ENCODE data around the gene DCC. TPM values are rescaled to one million over a fixed set of nuclear protein-coding genes. Genes with fewer than 3 reads are reported as not detected.

The DCC gene
- total RNA-seq, 1 experiment from 2014 or later = not detected

- Histone ChIP-seq H3K9me2 (replicated peaks; ENCODE audit: insufficient read depth, low read length) (no peaks in the 10 kb centered on the region), H3K4me3 (ENCODE audit: low read length) (no peak overlapping the region), H3K4me1 (ENCODE audit: low read length) (no peaks in the 10 kb centered on the region), H3K27me3 (ENCODE audit: low read length) (no peaks in the 10 kb centered on the region), H3K9ac (ENCODE audit: low read length) (no peak overlapping the region), H3K9me3 (ENCODE audit: low read length) (peaks cover 14% of the 10 kb centered on the region; the same call in 1 of the 2 replicates), H3K79me2 (ENCODE audit: low read length) (no peaks in the 10 kb centered on the region), H4K20me1 (ENCODE audit: insufficient read depth, low read depth, low read length) (no peaks in the 10 kb centered on the region), H3K4me2 (ENCODE audit: low read depth, low read length, poor library complexity, severe bottlenecking) (no peak overlapping the region), H3K36me3 (ENCODE audit: insufficient read depth, low read length) (no peaks in the 10 kb centered on the region), H2AFZ (ENCODE audit: low read length) (no peak overlapping the region), H3K27ac (ENCODE audit: low read length) (no peak overlapping the region)
- DNase-seq = no peak
These were observed 156.4 kb downstream of the DCC start for GRCh38 chr18:52496426-52496825.

- Histone ChIP-seq H3K9me2 (replicated peaks; ENCODE audit: insufficient read depth, low read length) (0 out of 2 replicates have a peak, but pooled peaks cover 3% of the 10 kb centered on the region), H4K20me1 (ENCODE audit: insufficient read depth, low read depth, low read length) (no peaks in the 10 kb centered on the region), H3K27me3 (ENCODE audit: low read length) (no peaks in the 10 kb centered on the region), H3K79me2 (ENCODE audit: low read length) (no peaks in the 10 kb centered on the region), H3K36me3 (ENCODE audit: insufficient read depth, low read length) (no peaks in the 10 kb centered on the region), H3K4me3 (ENCODE audit: low read length) (no peak overlapping the region), H3K4me2 (ENCODE audit: low read depth, low read length, poor library complexity, severe bottlenecking) (no peak overlapping the region), H3K27ac (ENCODE audit: low read length) (no peak overlapping the region), H3K9ac (ENCODE audit: low read length) (no peak overlapping the region), H2AFZ (ENCODE audit: low read length) (no peak overlapping the region), H3K9me3 (ENCODE audit: low read length) (no peaks in the 10 kb centered on the region), H3K4me1 (ENCODE audit: low read length) (no peaks in the 10 kb centered on the region)
- no peak for DNase-seq
These were observed 159.0 kb downstream of the DCC start for GRCh38 chr18:52499016-52499415.

- no peak for DNase-seq
- H3K36me3 ChIP-seq (ENCODE audit: insufficient read depth, low read length) = no peaks in the 10 kb centered on the region
- H3K9ac ChIP-seq (ENCODE audit: low read length) = no peak overlapping the region
- no peak overlapping the region for H2AFZ ChIP-seq (ENCODE audit: low read length)
- no peak overlapping the region for H3K4me2 ChIP-seq (ENCODE audit: low read depth, low read length, poor library complexity, severe bottlenecking)
- no peaks in the 10 kb centered on the region for H3K4me1 ChIP-seq (ENCODE audit: low read length)
- H3K4me3 ChIP-seq (ENCODE audit: low read length) = no peak overlapping the region
- 0 out of 2 replicates have a peak, but pooled peaks cover 3% of the 10 kb centered on the region for H3K9me2 ChIP-seq (replicated peaks; ENCODE audit: insufficient read depth, low read length)
- H3K27me3 ChIP-seq (ENCODE audit: low read length) = no peaks in the 10 kb centered on the region
- H3K79me2 ChIP-seq (ENCODE audit: low read length) = no peaks in the 10 kb centered on the region
- H3K27ac ChIP-seq (ENCODE audit: low read length) = no peak overlapping the region
- no peaks in the 10 kb centered on the region for H4K20me1 ChIP-seq (ENCODE audit: insufficient read depth, low read depth, low read length)
- H3K9me3 ChIP-seq (ENCODE audit: low read length) = no peaks in the 10 kb centered on the region
These were observed 159.6 kb downstream of the DCC start for GRCh38 chr18:52499644-52500043.

GRCh38 chr18:52504589-52504988, 164.6 kb downstream of the DCC start:
- Histone ChIP-seq H3K4me3 (ENCODE audit: low read length) (no peak overlapping the region), H3K9ac (ENCODE audit: low read length) (no peak overlapping the region), H3K4me2 (ENCODE audit: low read depth, low read length, poor library complexity, severe bottlenecking) (no peak overlapping the region), H2AFZ (ENCODE audit: low read length) (no peak overlapping the region), H3K36me3 (ENCODE audit: insufficient read depth, low read length) (no peaks in the 10 kb centered on the region), H3K27ac (ENCODE audit: low read length) (no peak overlapping the region), H3K9me2 (replicated peaks; ENCODE audit: insufficient read depth, low read length) (peaks cover 3% of the 10 kb centered on the region; the same call in 1 of the 2 replicates), H3K27me3 (ENCODE audit: low read length) (no peaks in the 10 kb centered on the region), H3K9me3 (ENCODE audit: low read length) (peaks cover 2% of the 10 kb centered on the region; the same call in 1 of the 2 replicates), H3K79me2 (ENCODE audit: low read length) (no peaks in the 10 kb centered on the region), H4K20me1 (ENCODE audit: insufficient read depth, low read depth, low read length) (no peaks in the 10 kb centered on the region), H3K4me1 (ENCODE audit: low read length) (no peaks in the 10 kb centered on the region)
- DNase-seq = no peak

- Histone ChIP-seq H3K79me2 (ENCODE audit: low read length) (no peaks in the 10 kb centered on the region), H3K9me2 (replicated peaks; ENCODE audit: insufficient read depth, low read length) (no peaks in the 10 kb centered on the region; the same call in 1 of the 2 replicates), H3K27ac (ENCODE audit: low read length) (no peak overlapping the region), H3K27me3 (ENCODE audit: low read length) (no peaks in the 10 kb centered on the region), H2AFZ (ENCODE audit: low read length) (no peak overlapping the region), H3K4me3 (ENCODE audit: low read length) (no peak overlapping the region), H4K20me1 (ENCODE audit: insufficient read depth, low read depth, low read length) (no peaks in the 10 kb centered on the region), H3K9ac (ENCODE audit: low read length) (no peak overlapping the region), H3K36me3 (ENCODE audit: insufficient read depth, low read length) (no peaks in the 10 kb centered on the region), H3K9me3 (ENCODE audit: low read length) (peaks cover 14% of the 10 kb centered on the region; the same call in 1 of the 2 replicates), H3K4me1 (ENCODE audit: low read length) (no peaks in the 10 kb centered on the region), H3K4me2 (ENCODE audit: low read depth, low read length, poor library complexity, severe bottlenecking) (no peak overlapping the region)
- no peak for DNase-seq
These were observed 170.1 kb downstream of the DCC start for GRCh38 chr18:52510139-52510538.

GRCh38 chr18:52518086-52518485, 178.1 kb downstream of the DCC start:
- no peaks in the 10 kb centered on the region for H3K27me3 ChIP-seq (ENCODE audit: low read length)
- H3K9ac ChIP-seq (ENCODE audit: low read length) = no peak overlapping the region
- no peak overlapping the region for H3K4me2 ChIP-seq (ENCODE audit: low read depth, low read length, poor library complexity, severe bottlenecking)

GRCh38 chr18:52519021-52519420, 179.0 kb downstream of the DCC start:
- Histone ChIP-seq H2AFZ (ENCODE audit: low read length) (no peak overlapping the region), H3K4me3 (ENCODE audit: low read length) (no peak overlapping the region), H3K9ac (ENCODE audit: low read length) (no peak overlapping the region)

More at GRCh38 chr18:52518086-52518485, 178.1 kb downstream of the DCC start:
- Histone ChIP-seq H4K20me1 (ENCODE audit: insufficient read depth, low read depth, low read length) (no peaks in the 10 kb centered on the region), H3K9me3 (ENCODE audit: low read length) (peaks cover 16% of the 10 kb centered on the region; the same call in 1 of the 2 replicates), H2AFZ (ENCODE audit: low read length) (no peak overlapping the region), H3K79me2 (ENCODE audit: low read length) (no peaks in the 10 kb centered on the region), H3K4me3 (ENCODE audit: low read length) (no peak overlapping the region), H3K9me2 (replicated peaks; ENCODE audit: insufficient read depth, low read length) (no peaks in the 10 kb centered on the region), H3K4me1 (ENCODE audit: low read length) (no peaks in the 10 kb centered on the region), H3K36me3 (ENCODE audit: insufficient read depth, low read length) (no peaks in the 10 kb centered on the region), H3K27ac (ENCODE audit: low read length) (no peak overlapping the region)
- no peak for DNase-seq

GRCh38 chr18:52523566-52523965, 183.6 kb downstream of the DCC start:
- DNase-seq = no peak
- no peaks in the 10 kb centered on the region for H3K27me3 ChIP-seq (ENCODE audit: low read length)
- no peak overlapping the region for H3K27ac ChIP-seq (ENCODE audit: low read length)
- no peaks in the 10 kb centered on the region for H3K4me1 ChIP-seq (ENCODE audit: low read length)
- H3K36me3 ChIP-seq (ENCODE audit: insufficient read depth, low read length) = no peaks in the 10 kb centered on the region
- no peak overlapping the region for H2AFZ ChIP-seq (ENCODE audit: low read length)
- peaks cover 26% of the 10 kb centered on the region for H3K9me3 ChIP-seq (ENCODE audit: low read length)
- no peaks in the 10 kb centered on the region for H3K79me2 ChIP-seq (ENCODE audit: low read length)
- H3K4me2 ChIP-seq (ENCODE audit: low read depth, low read length, poor library complexity, severe bottlenecking) = no peak overlapping the region
- H3K4me3 ChIP-seq (ENCODE audit: low read length) = no peak overlapping the region
- no peaks in the 10 kb centered on the region for H4K20me1 ChIP-seq (ENCODE audit: insufficient read depth, low read depth, low read length)
- H3K9me2 ChIP-seq (replicated peaks; ENCODE audit: insufficient read depth, low read length) = no peaks in the 10 kb centered on the region
- H3K9ac ChIP-seq (ENCODE audit: low read length) = no peak overlapping the region

More at GRCh38 chr18:52519021-52519420, 179.0 kb downstream of the DCC start:
- Histone ChIP-seq H3K27me3 (ENCODE audit: low read length) (no peaks in the 10 kb centered on the region), H3K9me2 (replicated peaks; ENCODE audit: insufficient read depth, low read length) (no peaks in the 10 kb centered on the region), H3K4me2 (ENCODE audit: low read depth, low read length, poor library complexity, severe bottlenecking) (no peak overlapping the region), H3K4me1 (ENCODE audit: low read length) (no peaks in the 10 kb centered on the region), H3K79me2 (ENCODE audit: low read length) (no peaks in the 10 kb centered on the region), H3K36me3 (ENCODE audit: insufficient read depth, low read length) (no peaks in the 10 kb centered on the region), H4K20me1 (ENCODE audit: insufficient read depth, low read depth, low read length) (no peaks in the 10 kb centered on the region), H3K27ac (ENCODE audit: low read length) (no peak overlapping the region), H3K9me3 (ENCODE audit: low read length) (peaks cover 21% of the 10 kb centered on the region; the same call in 1 of the 2 replicates)
- no peak for DNase-seq
